ENCODE measurements around the gene SUCLG1.
"Not testable (repeated sequence)": the region's sequence is repeated elsewhere in the genome, so short reads cannot be mapped to it uniquely, and the experiment has no call there.

The SUCLG1 gene

GRCh38 chr2:84417453-84418145 is 41.5 kb downstream of the SUCLG1 start:
- DNase-seq = no peak

- DNase-seq = no peak
Observed at GRCh38 chr2:84409531-84409930, 49.5 kb downstream of the SUCLG1 start.

DNA sequence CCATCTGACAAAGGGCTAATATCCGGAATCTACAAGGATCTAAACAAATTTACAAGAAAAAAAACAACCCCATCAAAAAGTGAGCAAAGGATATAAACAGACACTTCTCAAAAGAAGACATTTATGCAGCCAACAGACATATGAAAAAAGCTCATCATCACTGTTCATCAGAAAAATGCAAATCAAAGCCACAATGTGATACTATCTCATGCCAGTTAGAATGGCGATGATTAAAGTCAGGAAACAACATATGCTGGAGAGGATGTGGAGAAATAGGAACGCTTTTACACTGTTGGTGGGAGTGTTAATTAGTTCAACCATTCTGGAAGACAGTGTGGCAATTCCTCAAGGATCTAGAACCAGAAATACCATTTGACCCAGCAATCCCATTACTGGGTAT is 57.0 kb downstream of the SUCLG1 start:
- not testable (repeated sequence) for DNase-seq

- DNase-seq = not testable (repeated sequence)
Observed at GRCh38 chr2:84399839-84400238, 59.2 kb downstream of the SUCLG1 start.

DNA sequence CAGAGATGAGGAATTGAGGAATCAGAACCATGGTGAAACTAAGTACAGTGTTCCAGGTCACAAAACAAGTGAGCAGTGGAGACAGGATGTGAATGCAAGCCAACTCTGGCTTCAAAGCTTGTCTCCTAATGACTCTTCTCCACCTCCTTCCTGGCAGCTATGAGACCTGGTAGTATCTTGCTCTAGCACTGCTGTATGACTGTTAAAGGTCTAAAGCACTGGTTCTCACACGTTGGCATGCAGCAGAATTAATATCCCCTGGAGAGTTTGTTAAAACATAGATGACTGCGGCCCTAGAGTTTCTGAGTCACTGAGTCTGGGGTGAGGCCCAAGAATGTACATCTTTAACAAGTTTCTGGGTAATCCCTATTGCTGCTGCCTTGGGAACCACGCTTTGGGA is 63.3 kb downstream of the SUCLG1 start:
- DNase-seq = peak; percentile 13

GRCh38 chr2:84394628-84395027 is 64.5 kb downstream of the SUCLG1 start:
- no peak for DNase-seq

DNA sequence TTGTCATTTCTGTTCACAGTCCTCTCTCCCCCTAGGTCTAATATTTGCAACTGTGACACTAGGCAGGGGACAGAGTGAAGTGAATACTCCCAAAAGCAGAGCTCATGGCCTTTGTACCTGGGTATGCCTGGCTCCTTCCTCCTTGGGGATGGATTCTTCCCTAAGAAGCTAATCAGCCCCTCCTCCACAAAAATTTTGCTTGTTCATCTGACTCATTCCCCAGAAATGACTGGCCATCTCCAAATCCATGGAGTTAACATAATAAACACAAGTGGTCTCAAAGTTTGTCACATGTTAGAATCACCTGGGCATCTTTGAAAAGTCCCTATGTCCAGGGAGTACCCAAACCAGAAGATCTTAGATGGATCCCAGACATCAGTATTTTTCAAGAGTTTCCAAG is 65.3 kb downstream of the SUCLG1 start:
- DNase-seq = no peak

DNA sequence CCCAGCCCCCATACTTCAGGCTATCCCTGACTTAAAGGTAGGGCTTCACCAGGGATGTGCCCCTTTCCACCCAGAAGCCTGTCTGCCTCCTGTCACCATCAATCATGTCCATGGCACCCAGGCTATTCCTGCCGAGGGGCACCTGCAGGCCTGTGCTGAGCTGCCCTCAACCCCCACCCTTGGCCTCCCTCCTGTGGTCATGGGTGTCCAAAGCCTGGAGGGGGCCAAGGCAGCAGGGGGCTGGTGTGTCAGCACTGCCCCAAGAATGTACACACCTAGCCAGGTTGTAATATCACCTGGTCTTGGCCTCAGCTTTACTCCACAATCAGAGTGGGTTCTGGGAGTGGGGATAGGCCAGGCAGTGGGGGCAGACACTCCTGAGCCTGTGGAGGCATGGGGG is 69.3 kb downstream of the SUCLG1 start:
- no peak for DNase-seq

GRCh38 chr2:84388921-84389490 is 70.1 kb downstream of the SUCLG1 start:
- DNase-seq = no peak

DNA sequence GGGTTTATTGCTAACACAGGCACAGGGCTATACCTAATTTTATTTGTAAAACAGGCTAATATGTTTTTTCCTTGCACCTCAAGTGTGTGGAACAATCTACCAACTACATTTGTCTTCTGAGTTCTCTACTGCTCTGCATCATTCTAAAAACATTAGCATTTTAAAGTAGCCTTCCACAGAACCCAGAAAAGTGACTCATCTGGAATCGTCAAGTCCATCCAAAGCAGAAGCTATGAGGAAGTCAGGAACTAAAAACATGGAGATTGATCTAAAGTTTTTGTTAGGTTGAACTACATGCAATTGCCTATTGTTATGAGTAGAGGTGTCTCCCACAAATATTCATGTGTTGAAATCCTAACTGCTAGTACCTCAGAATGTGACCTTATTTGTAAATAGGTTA is 70.9 kb downstream of the SUCLG1 start:
- no peak for DNase-seq

DNA sequence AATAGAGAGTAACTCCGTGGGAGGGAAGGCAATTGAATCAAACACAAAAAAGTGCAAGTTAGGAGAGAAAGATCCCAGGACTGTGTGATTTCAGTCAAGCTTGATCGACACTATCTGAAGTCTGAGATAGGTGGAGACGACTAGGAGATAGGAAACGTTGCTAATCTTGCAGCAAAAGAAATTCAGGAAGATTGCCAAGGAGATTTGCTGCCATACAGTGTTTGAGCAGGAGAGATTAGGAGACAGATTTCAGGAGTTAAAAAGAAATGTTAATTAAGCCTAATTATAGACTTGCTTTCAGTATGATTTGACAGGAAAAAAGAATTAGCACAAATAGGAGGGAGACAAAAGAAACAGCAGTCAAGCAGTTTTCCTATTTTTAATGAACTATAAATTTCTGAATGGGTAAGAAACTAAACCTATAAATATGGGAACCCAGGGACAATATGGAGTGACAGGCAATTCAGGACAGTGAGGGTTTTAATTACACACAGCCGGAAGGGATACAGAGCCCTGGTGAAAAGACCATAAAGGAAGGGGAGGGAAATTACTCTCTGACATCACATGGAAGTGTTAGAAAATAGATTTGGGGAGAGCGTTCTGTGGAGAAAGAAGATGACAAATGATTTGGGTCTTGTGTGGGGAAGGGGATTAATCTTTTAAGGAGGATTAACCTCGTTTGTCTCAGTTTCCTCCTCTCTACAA is 72.6 kb downstream of the SUCLG1 start:
- DNase-seq = no peak

DNA sequence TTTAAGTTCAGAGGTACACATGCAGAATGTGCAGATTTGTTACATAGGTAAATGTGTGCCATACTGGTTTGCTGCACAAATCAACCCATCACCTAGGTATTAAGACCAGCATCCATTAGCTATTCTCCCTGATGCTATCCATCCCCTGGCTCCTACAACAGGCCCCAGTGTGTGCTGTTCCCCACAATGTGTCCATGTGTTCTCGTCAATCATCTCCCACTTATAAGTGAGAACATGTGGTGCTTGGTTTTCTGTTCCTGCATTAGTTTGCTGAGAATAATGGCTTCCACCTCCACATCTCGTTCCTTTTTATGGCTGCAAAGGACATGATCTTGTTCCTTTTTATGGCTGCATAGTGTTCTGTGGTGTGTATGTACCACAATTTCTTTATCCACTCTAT is 75.8 kb downstream of the SUCLG1 start:
- no peak for DNase-seq

DNA sequence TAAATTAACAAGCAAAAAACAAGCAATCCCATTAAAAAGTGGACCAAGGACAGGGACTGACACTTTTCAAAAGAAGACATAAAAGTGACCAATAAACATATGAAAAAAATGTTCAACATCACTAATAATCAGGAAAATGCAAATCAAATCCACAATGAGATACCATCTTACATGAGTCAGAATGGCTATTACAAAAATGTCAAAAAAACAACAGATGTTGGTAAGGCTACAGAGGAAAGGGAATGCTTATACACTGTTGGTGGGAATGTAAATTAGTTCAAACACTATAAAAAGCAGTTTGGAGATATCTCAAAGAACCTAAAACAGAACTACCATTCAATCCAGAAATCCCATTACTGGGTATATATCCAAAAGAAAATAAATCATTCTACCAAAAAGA is 78.2 kb downstream of the SUCLG1 start:
- DNase-seq = no peak

DNA sequence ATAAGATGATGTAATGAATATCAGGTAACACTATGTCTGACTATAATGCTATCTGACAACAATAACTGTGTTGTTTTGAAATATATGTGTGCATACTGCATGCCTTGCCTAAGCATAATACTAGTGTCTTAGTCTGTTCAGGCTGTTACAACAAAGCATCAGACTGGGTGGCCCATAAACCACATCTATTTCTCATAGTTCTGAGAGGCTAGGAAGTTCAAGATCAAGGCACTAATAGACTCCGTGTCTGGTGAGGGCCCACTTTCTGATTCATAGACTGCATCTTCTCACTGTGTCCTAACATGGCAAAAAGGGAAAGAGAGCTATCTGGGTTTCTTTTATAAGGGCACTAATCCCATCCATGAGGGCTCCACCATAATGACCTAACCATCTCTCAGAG is 80.1 kb downstream of the SUCLG1 start:
- DNase-seq = no peak

- DNase-seq = no peak
Observed at GRCh38 chr2:84375020-84375419, 84.1 kb downstream of the SUCLG1 start.

DNA sequence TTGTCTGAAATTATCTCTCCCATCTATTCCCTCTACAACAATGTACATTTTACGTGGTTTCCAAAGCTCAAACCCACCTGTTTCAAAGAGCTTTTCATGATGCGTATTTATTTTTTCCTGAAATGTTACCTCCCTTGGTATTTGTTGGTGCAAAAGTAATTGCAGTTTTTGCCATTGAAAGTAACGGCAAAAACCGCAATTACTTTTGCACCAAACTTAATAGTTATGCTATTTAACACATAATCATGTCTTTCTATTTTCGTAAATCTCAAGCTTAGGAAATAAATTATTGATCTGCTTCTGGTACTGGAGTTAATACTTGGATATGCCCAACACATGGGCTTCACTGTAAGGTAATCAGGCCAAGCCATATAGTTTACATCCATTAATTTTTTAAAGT is 85.2 kb downstream of the SUCLG1 start:
- DNase-seq = no peak
